Esophagus muscularis mucosa (tissue), 4 donors: ENCODE measurements around the gene TP53I13. TPM values are rescaled to one million over a fixed set of nuclear protein-coding genes. Genes with fewer than 3 reads are reported as not detected.
A peak's percentile ranks its signal among the peaks of the same experiment; 100 is the strongest.

ENCODE experiments used
- DNase-seq: peaks from one replicate; pipeline ENCODE4 v3.0.0-alpha.2; 2017; ENCODE audit errors: extremely low spot score
- H3K27ac ChIP-seq, 4 donors: fragments of 200-600 bp; sonication (generic); replicated peaks in 1 of 4; 1 replicate in 3 of 4; 2 replicates in 1 of 4; pipeline ENCODE4 v1.5.1; 2016 to 2019; ENCODE audit warnings: mild to moderate bottlenecking in 1 of 4
- H3K27me3 ChIP-seq, 4 donors: fragments of 200-600 bp; sonication (generic); one replicate each; pipeline versions ENCODE4 v1.5.1 to v1.6.0; 2016 to 2019
- H3K36me3 ChIP-seq, 4 donors: fragments of 200-600 bp; sonication (generic); one replicate each; pipeline ENCODE4 v1.5.1; 2016 to 2019
- H3K4me1 ChIP-seq, 4 donors: fragments of 200-600 bp; sonication (generic); one replicate each; pipeline ENCODE4 v1.5.1; 2016 to 2019
- H3K4me3 ChIP-seq, 4 donors: fragments of 200-600 bp; sonication (generic); 1 replicate in 2 of 4; 2 replicates in 2 of 4; pipeline ENCODE4 v1.5.1; 2016 to 2019; ENCODE audit warnings: mild to moderate bottlenecking in 4 of 4, moderate library complexity in 1 of 4
- H3K9me3 ChIP-seq, 4 donors: fragments of 200-600 bp; sonication (generic); 1 replicate in 3 of 4; 2 replicates in 1 of 4; pipeline ENCODE4 v1.5.1; 2016 to 2019
- EP300 ChIP-seq: sonication (generic); formaldehyde crosslinking; IDR thresholded peaks from one replicate; pipeline ENCODE4 v1.6.1; 2017; ENCODE audit warnings: antibody characterized with exemption
- POLR2A ChIP-seq: fragments of 450-650 bp; IDR thresholded peaks from one replicate; pipeline ENCODE4 v1.6.1; 2017; ENCODE audit warnings: antibody characterized with exemption, moderate library complexity, mild to moderate bottlenecking, low read depth
- POLR2AphosphoS5 ChIP-seq, 2 donors: sonication (generic); formaldehyde crosslinking; IDR thresholded peaks; one replicate each; pipeline ENCODE4 v1.6.1; 2017; ENCODE audit warnings: antibody characterized with exemption in 2 of 2
- WGBS: methylation state at CpG from one replicate; pipeline ENCODE4 v1.1.5; 2018; 5-methylcytosine and 5-hydroxymethylcytosine counted together
- intact Hi-C: fragments of 100-400 bp; cut with DNase I; formaldehyde crosslinking; loops from one replicate; pipeline ENCODE4 v1.15.1; 2023
- total RNA-seq, 4 donors: library from RNA; depleted of rRNA; stranded (reverse); fragments of >200 nt; gene quantifications; one replicate each; pipeline versions ENCODE4 v1.1.0 to v1.2.1, GENCODE V29; 2016
- TF ChIP-seq, protein P1 (sequence below), 3 experiments: fragments of 200-600 bp in 2 of 3; fragments of 450-650 bp in 1 of 3; sonication (generic) in 2 of 3; IDR thresholded peaks; one replicate each; pipeline ENCODE4 v1.5.1; 2017 to 2019; ENCODE audit warnings: antibody characterized with exemption in 3 of 3, mild to moderate bottlenecking in 2 of 3, moderate library complexity in 1 of 3

The TP53I13 gene
- total RNA-seq, 4 donors from 2014 or later, result 40.9 to 72.6 (median 55.7) TPM

- Histone ChIP-seq H3K9me3 (no peaks in the 10 kb centered on the region), H3K27ac (peak overlapping the region in 3 of 4 donors; percentile 42 to 70 (median 51)), H3K36me3 (no peaks in the 10 kb centered on the region), H3K4me3 (peak overlapping the region; percentile 42 to 57 (median 45)), H3K4me1 (peaks cover 62 to 64% (median 63%) of the 10 kb centered on the region in 4 donors), H3K27me3 (peaks cover 0 to under 1% (median 0%) of the 10 kb centered on the region in 4 donors)
- no peak for DNase-seq
- intact Hi-C loops, result loop anchor here (10.0 kb wide), 1 partner anchor 161 kb away; no protein-coding TSS in a partner anchor
- WGBS, result 35% methylated on average over 11 of the region's 13 CpGs
- TF ChIP-seq EP300, result no peak
- no peak for TF ChIP-seq POLR2AphosphoS5 (IDR thresholded peaks at IDR 0.05)
- TF ChIP-seq, protein P1, sequence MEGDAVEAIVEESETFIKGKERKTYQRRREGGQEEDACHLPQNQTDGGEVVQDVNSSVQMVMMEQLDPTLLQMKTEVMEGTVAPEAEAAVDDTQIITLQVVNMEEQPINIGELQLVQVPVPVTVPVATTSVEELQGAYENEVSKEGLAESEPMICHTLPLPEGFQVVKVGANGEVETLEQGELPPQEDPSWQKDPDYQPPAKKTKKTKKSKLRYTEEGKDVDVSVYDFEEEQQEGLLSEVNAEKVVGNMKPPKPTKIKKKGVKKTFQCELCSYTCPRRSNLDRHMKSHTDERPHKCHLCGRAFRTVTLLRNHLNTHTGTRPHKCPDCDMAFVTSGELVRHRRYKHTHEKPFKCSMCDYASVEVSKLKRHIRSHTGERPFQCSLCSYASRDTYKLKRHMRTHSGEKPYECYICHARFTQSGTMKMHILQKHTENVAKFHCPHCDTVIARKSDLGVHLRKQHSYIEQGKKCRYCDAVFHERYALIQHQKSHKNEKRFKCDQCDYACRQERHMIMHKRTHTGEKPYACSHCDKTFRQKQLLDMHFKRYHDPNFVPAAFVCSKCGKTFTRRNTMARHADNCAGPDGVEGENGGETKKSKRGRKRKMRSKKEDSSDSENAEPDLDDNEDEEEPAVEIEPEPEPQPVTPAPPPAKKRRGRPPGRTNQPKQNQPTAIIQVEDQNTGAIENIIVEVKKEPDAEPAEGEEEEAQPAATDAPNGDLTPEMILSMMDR (IDR thresholded peaks at IDR 0.05), result no peak
- TF ChIP-seq POLR2A, result no peak
Measured at GRCh38 chr17:29613856-29614255, 45.4 kb downstream of the TP53I13 start.

DNA sequence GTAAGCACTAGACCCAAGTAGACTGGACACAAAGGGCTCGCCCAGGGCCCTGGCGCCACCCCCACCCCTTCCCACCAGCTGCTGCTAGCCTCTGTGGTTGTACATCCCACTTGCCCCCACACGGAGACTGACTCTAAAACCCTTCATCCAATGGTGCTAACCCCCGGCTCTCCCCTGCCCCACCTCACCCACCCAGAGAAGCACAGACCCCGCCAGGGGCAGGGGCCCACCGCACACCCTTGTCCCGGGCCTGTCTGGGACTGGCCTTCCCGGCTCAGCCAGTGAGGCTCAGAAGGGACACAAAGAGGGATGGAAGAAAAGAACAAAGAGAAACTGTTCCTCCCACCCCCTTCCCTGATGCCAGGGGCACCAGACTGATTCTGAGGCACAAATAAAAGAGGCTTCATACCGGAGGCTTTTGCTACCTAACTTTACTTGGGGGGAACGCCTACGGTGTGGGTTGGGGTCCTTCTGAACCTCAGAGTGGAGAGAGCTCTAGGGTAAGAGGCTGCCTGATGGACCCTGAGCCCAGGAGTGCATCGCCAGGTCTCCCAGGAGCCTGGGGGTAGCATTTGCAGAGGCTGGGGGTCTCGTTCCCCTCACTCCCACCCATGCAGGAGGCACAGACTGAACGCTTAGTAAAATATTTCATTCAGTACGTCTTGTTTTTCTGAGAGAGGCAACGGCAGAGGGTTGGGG is 46.0 kb downstream of the TP53I13 start:
- Histone ChIP-seq H3K4me1 (peaks cover 69 to 71% (median 69%) of the 10 kb centered on the region in 4 donors), H3K4me3 (peak overlapping the region in 3 of 4 donors; percentile 48 to 55 (median 49)), H3K27me3 (peaks cover 0 to 6% (median 0%) of the 10 kb centered on the region in 4 donors), H3K36me3 (no peaks in the 10 kb centered on the region), H3K27ac (peak overlapping the region in 2 of 4 donors; percentile 32 to 72), H3K9me3 (no peaks in the 10 kb centered on the region)
- DNase-seq, result no peak
- intact Hi-C loops, result loop anchor here (5.0 to 10.0 kb wide), 2 partner anchors 32 to 160 kb away; no protein-coding TSS in a partner anchor
- WGBS, result 74% methylated on average over 13 of the region's 16 CpGs
- TF ChIP-seq EP300, result no peak
- TF ChIP-seq POLR2AphosphoS5 (IDR thresholded peaks at IDR 0.05), result no peak
- TF ChIP-seq, protein P1 (IDR thresholded peaks at IDR 0.05), result no peak
- TF ChIP-seq POLR2A, result no peak

GRCh38 chr17:29615048-29615385 is 46.5 kb downstream of the TP53I13 start:
- peak overlapping the region; percentile 48 to 55 (median 50) for H3K4me3 ChIP-seq
- intact Hi-C loops, result loop anchor here (5.0 to 10.0 kb wide), 2 partner anchors 33 to 160 kb away; no protein-coding TSS in a partner anchor
- 35% methylated on average over 15 of the region's 15 CpGs for WGBS

GRCh38 chr17:29615492-29616299 is 47.2 kb downstream of the TP53I13 start:
- Histone ChIP-seq H3K4me3 (peak overlapping the region; percentile 48 to 55 (median 50)), H3K27me3 (peaks cover 0 to 6% (median 0%) of the 10 kb centered on the region in 4 donors), H3K9me3 (no peaks in the 10 kb centered on the region), H3K4me1 (peaks cover 81 to 83% (median 81%) of the 10 kb centered on the region in 4 donors), H3K27ac (peak overlapping the region; percentile 32 to 72 (median 66)), H3K36me3 (no peaks in the 10 kb centered on the region)
- TF ChIP-seq POLR2AphosphoS5 (IDR thresholded peaks at IDR 0.05), result peak; percentile 79 to 86
- TF ChIP-seq, protein P1 (IDR thresholded peaks at IDR 0.05), result no peak
- intact Hi-C loops, result loop anchor here (5.0 to 10.0 kb wide), 2 partner anchors 33 to 159 kb away; no protein-coding TSS in a partner anchor
- 17% methylated on average over 15 of the region's 74 CpGs for WGBS
- DNase-seq, result peak; percentile 96

More at GRCh38 chr17:29615048-29615385, 46.5 kb downstream of the TP53I13 start:
- Histone ChIP-seq H3K4me1 (peaks cover 74 to 76% (median 75%) of the 10 kb centered on the region in 4 donors), H3K27ac (peak overlapping the region; percentile 32 to 72 (median 66)), H3K36me3 (no peaks in the 10 kb centered on the region), H3K9me3 (no peaks in the 10 kb centered on the region), H3K27me3 (peaks cover 0 to 6% (median 0%) of the 10 kb centered on the region in 4 donors)
- TF ChIP-seq EP300 (no peak), POLR2AphosphoS5 (IDR thresholded peaks at IDR 0.05) (no peak), POLR2A (no peak)
- TF ChIP-seq, protein P1 (IDR thresholded peaks at IDR 0.05), result no peak
- DNase-seq, result no peak
